SH-SY5Y (cell line): ENCODE results near the gene NNAT.

Experiments used
- GATA2 ChIP-seq: IDR thresholded peaks from 2 replicates; pipeline ENCODE4 v1.6.1; 2011; ENCODE audit warnings: mild to moderate bottlenecking, low read depth, low read length
- GATA3 ChIP-seq: IDR thresholded peaks from 2 replicates; pipeline ENCODE4 v1.6.1; 2011; ENCODE audit warnings: low read depth, mild to moderate bottlenecking, low read length, moderate library complexity

DNA sequence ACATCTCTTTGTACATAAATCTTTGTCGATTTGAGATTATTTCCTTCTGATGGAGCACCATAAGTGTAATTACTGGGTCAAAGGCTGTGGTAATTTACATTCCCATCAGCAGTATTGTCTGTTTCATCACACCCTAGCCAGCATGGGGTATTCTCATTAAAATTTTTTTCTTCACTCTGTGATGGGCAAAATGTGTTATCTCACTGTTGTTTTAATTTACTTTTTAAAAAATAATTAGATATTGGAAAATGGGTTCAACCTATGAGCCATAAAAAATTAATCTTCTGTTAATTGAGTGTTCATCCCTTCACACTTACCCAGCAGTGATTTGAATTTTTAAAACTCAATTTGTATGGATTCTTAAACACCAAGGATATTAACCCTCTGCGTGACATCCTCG lies 44.0 kb upstream of the NNAT start:
- TF ChIP-seq GATA3 = no peak
- no peak for TF ChIP-seq GATA2
